ENCODE measurements around the gene SBF1.
"Not testable (repeated sequence)": the region's sequence is repeated elsewhere in the genome, so short reads cannot be mapped to it uniquely, and the experiment has no call there.

The SBF1 gene

GRCh38 chr22:50434849-50435248, 40.0 kb downstream of the SBF1 start:
- in situ Hi-C loops (cut with MboI; ENCODE audit: low sequenced_read_pairs) = no loop called here

DNA sequence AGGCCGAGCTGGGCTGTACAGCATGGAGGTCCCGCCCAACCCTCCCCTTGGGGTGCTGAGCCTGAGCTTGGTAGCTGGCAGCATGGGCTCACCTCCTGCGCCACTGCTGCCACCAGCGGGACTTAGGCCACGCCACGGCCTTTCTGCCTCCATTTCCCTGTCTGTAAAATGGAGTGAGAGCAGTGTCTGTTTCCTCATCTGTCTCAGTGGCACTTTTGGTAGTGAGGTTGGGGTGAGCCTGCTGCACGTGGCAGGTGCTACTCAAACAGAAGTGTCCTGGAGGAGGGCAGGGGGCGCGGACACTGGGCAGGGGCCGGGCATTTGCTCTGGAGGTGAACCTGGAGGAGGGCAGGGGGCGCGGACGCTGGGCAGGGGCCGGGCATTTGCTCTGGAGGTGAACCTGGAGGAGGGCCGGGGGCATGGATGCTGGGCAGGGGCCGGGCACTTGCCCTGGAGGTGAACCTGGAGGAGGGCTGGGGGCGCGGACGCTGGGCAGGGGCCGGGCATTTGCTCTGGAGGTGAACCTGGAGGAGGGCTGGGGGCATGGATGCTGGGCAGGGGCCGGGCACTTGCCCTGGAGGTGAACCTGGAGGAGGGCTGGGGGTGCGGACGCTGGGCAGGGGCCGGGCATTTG, 41.8 kb downstream of the SBF1 start:
- in situ Hi-C loops (cut with MboI; ENCODE audit: low sequenced_read_pairs) = not testable (repeated sequence)

DNA sequence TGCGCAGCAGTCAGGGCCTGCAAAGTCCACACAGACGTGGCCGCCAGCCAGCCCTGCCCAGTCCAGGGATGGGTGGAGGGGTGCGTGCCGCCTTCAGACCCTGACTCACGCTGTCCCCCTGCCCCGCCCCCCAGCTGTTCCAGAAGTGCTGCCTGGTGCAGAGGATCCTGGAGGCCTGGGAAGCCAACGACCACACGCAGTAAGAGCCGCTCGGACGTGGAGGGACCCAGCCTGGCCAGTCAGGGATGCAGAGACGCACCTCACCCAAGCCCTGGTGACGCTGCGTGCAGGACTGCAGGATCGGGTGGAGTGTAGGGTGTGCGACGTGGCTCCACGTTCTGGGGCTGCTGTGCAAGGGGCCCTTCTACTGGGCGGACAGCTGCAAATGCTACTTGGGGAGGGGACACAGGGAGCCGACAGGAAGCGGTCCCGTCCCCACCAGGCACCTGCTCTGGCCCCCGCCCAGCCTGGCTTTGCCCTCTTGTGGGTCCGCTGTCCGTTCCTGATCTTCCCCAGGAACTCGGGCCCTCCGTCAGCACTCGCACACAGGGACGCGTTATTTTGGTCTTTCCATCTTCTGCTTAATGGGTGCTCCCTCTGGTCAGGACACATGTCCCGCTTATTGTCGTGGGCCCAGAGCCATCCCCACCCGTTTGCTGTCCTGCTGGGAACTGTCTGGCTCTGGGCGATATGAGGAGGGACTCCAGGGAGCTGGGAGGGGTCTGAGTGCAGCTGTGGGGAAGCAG, 42.5 kb downstream of the SBF1 start:
- in situ Hi-C loops (cut with MboI; ENCODE audit: low sequenced_read_pairs) = no loop called here

GRCh38 chr22:50425179-50425916, 49.5 kb downstream of the SBF1 start:
- in situ Hi-C loops (cut with MboI; ENCODE audit: low sequenced_read_pairs) = no loop called here

DNA sequence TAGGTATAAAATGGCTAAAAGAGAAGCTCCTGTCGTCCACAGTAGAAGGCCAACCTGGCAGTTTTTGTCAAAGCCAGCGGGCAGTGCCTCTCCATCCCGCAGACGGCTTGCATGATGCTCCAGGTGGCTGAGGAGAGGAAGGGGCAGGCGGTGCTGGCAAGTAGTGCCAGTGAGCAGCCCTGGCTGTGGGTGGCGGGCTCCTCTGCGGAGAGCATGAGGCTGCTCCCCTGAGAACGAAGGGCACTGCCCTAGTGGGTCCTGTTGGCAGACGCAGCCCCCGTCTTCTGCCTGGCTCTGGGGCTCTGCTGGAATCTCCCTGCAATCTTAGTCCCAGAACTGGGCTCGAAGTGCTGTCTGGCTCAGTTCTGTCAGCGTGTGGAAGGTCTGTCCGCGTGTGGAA, 50.9 kb downstream of the SBF1 start:
- in situ Hi-C loops (cut with MboI; ENCODE audit: low sequenced_read_pairs) = no loop called here

- in situ Hi-C loops (cut with MboI; ENCODE audit: low sequenced_read_pairs) = no loop called here
These were observed 51.6 kb downstream of the SBF1 start for GRCh38 chr22:50422961-50423815.

- in situ Hi-C loops (cut with MboI; ENCODE audit: low sequenced_read_pairs) = no loop called here
These were observed 52.8 kb downstream of the SBF1 start for GRCh38 chr22:50422046-50422445.

DNA sequence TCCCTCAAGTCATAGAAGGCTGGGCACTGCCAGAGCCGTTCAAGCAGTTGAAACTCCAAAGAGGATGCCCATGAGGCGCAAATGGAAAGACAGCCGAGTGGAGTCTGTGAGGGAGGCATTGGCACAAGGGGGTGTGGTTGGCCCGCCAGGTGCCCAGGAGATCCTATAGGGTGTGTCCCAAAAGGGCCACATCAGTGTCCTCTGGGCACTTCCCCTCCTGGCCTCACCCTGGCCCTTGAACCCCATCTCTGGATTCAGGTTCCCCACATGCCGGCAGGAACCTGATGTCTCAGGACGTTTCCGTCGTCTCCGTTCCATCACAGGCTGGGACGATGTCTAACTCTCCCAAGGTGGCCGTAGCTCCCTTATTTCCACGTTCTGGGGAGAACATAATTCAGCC, 54.3 kb downstream of the SBF1 start:
- in situ Hi-C loops (cut with MboI; ENCODE audit: low sequenced_read_pairs) = no loop called here

DNA sequence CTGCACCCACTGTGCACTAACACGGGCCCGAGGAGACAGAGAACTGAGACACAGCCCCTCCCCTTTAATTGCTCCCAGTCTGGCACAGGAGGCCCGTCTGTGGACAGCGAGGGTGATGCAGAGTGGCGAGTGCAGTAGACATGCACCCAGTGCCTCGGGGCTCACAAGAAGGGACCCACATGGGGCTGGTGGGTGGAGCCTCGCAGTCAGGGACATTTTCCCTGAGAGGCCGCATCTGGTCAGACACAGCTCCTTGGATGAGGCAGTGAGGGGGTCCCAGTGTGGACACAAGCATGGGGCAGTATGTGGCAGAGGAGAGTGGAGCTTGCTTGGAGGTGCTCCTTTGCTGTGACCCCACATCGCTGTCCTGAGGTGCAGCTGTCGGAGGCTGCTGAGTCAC, 54.8 kb downstream of the SBF1 start:
- in situ Hi-C loops (cut with MboI; ENCODE audit: low sequenced_read_pairs) = no loop called here

- in situ Hi-C loops (cut with MboI; ENCODE audit: low sequenced_read_pairs) = no loop called here
These were observed 55.7 kb downstream of the SBF1 start for GRCh38 chr22:50419116-50419515.

DNA sequence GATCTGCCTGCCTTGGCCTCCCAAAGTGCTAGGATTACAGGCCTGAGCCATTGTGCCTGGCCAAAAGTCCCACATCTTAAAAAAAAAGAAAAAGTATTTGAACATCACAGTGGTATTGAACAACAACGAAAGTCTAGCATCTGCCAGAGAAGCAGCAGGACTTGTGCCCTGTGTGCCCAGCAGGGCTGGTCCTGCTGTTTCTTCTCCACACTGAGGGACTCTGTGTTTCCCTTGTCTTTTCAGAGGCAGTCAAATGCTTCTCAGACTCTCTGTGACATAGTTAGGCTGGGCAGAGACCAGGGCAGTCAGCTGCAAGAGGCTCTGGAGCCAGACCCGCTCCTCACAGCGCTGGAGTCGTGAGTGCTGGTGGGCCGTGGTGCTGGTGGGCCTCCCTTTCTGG, 56.2 kb downstream of the SBF1 start:
- in situ Hi-C loops (cut with MboI; ENCODE audit: low sequenced_read_pairs) = no loop called here

DNA sequence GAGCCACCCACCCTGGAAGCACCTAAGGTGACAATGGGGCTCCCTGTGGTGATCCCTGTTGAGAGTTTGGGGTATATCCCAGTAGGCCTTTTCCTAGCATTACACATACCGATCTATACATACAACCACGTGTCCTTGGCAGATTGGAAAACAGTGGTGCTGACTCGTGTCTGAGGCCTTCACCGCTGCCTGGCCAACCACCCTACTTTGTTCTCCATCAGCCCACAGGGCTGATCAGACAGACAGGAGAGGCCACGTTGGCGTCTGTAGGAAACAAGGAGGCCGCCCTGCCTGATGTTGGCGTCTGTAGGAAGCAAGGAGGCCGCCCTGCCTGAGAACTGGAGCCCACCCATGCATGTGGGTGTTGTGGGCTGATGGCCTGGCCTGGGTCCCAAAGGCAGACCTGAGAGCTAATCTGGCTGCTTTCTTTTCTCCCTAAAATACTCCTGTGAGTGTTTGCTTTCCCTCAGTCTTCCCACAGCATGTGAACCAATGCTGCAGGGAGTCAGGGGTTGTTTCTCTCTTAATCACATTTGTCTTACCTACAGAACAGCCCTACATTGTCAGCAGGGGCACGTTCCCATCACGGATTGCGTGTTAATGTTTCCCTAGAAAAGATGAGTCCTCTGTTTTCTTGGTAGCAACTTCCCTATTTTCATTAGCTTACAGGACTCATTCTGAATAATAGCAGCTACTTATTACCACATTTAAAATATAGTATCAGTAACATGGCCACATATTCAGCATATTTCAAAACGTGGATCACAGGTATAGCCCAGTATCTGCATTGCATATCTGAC, 57.2 kb downstream of the SBF1 start:
- in situ Hi-C loops (cut with MboI; ENCODE audit: low sequenced_read_pairs) = no loop called here

- in situ Hi-C loops (cut with MboI; ENCODE audit: low sequenced_read_pairs) = no loop called here
These were observed 57.8 kb downstream of the SBF1 start for GRCh38 chr22:50416996-50417395.

DNA sequence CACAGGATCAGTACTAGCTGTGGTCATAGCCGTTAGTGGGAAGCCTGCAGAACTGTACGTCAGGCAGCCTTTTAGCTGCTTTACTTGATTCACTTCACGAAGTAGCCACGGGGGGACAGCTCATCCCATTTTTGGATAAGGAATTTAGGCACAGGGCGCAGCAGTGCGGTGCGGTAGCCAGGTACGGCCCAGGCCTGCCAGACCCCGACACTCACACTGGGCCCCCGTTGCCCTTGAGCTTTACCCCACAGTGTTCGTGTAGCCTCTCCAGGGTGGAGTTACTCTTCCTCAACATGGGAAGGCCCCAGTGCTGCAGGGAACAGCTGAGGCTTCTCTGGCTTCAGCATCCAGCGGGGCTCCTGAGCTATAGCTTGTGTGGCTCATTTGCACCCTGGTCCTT, 59.4 kb downstream of the SBF1 start:
- in situ Hi-C loops (cut with MboI; ENCODE audit: low sequenced_read_pairs) = no loop called here

DNA sequence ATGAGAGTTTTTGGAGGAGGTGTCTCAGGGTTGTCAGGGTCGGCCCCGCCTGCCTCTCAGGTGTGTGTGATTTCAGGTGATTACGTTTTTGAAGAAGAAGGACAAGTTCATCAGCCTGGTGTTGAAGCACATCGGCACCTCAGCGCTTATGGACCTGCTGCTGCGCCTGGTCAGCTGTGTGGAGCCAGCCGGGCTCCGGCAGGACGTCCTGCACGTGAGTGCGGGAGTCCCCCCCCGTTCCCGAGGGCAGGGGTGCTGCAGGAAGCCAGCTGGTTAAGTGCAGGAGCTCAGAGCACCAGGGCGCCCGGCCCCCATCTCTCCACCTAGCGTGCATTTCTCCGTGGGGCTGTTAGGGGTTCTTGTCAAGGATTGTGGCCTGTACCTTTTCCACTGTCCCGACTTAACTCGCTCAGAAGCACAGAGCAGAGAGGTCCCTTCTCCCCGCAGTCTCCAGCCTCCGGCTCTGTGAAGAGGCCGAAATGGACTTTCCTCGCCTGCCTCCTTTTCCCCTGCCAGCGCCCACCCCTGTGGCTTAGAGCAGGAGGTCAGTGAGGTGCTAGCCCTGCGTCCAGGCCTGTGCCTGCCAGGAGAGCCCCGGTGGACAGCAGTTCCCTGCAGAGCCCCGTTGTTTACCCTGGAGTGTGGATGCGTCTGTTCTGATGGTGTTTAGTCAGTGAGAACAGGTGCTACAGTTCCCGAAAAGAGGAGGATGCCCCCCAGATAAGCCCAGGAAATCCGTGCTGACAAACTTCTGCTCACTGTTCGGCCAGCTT, 60.2 kb downstream of the SBF1 start:
- in situ Hi-C loops (cut with MboI; ENCODE audit: low sequenced_read_pairs) = no loop called here

- in situ Hi-C loops (cut with MboI; ENCODE audit: low sequenced_read_pairs) = not testable (repeated sequence)
These were observed 65.9 kb downstream of the SBF1 start for GRCh38 chr22:50408954-50409353.

- in situ Hi-C loops (cut with MboI; ENCODE audit: low sequenced_read_pairs) = no loop called here
These were observed 66.5 kb downstream of the SBF1 start for GRCh38 chr22:50408311-50408710.

GRCh38 chr22:50406416-50407170, 68.2 kb downstream of the SBF1 start:
- in situ Hi-C loops (cut with MboI; ENCODE audit: low sequenced_read_pairs) = no loop called here

DNA sequence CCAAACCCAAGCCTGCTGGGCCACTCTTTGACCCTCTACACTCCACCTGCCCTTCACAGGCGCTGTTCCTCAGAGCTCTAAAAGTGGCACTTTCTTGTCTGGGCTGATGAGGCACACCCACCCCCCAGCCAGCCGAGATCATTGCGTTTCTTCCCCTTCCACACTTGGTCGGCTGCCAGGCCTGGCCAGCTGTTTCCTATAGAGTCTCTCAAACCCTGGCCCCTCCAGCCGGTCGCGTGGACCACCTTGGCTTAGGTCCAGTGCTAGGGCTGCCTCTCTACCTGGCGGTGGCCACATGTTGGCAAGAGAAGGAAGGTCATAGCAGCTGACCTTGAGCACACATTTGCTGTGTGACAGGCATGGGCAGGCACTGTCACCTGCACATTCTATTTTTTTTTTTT, 71.1 kb downstream of the SBF1 start:
- in situ Hi-C loops (cut with MboI; ENCODE audit: low sequenced_read_pairs) = no loop called here
